ENCODE data around the gene UBE2H.

GRCh38 chr7:129902788-129903422, 49.9 kb downstream of the UBE2H start:
- TF ChIP-seq CTCF (IDR thresholded peaks at IDR 0.05) (no peak), POLR2AphosphoS5 (IDR thresholded peaks at IDR 0.05) (no peak)

Measured in stomach (tissue), 4 donors.